ENCODE data around the gene GPR137B. TPM values are rescaled to one million over a fixed set of nuclear protein-coding genes. Genes with fewer than 3 reads are reported as not detected.
"Not testable (repeated sequence)": the region's sequence is repeated elsewhere in the genome, so short reads cannot be mapped to it uniquely, and the experiment has no call there.

The GPR137B gene
- total RNA-seq, 1 experiment from 2014 or later, result 26.8 TPM

- Histone ChIP-seq H4K20me1 (ENCODE audit: insufficient read depth, low read depth, low read length) (peaks cover 57% of the 10 kb centered on the region), H2AFZ (ENCODE audit: low read length) (no peak overlapping the region), H3K4me1 (ENCODE audit: low read length) (peaks cover 57% of the 10 kb centered on the region), H3K4me2 (ENCODE audit: low read depth, low read length, poor library complexity, severe bottlenecking) (peak overlapping the region; percentile 62), H3K36me3 (ENCODE audit: insufficient read depth, low read length) (no peaks in the 10 kb centered on the region; the same call in 1 of the 2 replicates), H3K27ac (ENCODE audit: low read length) (peak overlapping the region; percentile 60), H3K9me2 (replicated peaks; ENCODE audit: insufficient read depth, low read length) (no peaks in the 10 kb centered on the region), H3K9ac (ENCODE audit: low read length) (peak overlapping the region; percentile 18; the same call in 1 of the 2 replicates), H3K79me2 (ENCODE audit: low read length) (no peaks in the 10 kb centered on the region), H3K9me3 (ENCODE audit: low read length) (peaks cover 6% of the 10 kb centered on the region; the same call in 1 of the 2 replicates), H3K27me3 (ENCODE audit: low read length) (peaks cover 5% of the 10 kb centered on the region; the same call in 1 of the 2 replicates), H3K4me3 (ENCODE audit: low read length) (peak overlapping the region; percentile 36; the same call in 1 of the 2 replicates)
- peak; percentile 97 for DNase-seq
These were observed 14.3 kb downstream of the GPR137B start for GRCh38 chr1:236156512-236157208.

- DNase-seq, result not testable (repeated sequence)
These were observed 15.7 kb downstream of the GPR137B start for GRCh38 chr1:236158072-236158471.

GRCh38 chr1:236158719-236159118, 16.4 kb downstream of the GPR137B start:
- no peak overlapping the region for H3K9ac ChIP-seq (ENCODE audit: low read length)
- DNase-seq, result peak; percentile 56
- peaks cover 48% of the 10 kb centered on the region for H4K20me1 ChIP-seq (ENCODE audit: insufficient read depth, low read depth, low read length)
- H3K4me2 ChIP-seq (ENCODE audit: low read depth, low read length, poor library complexity, severe bottlenecking), result peak overlapping the region; percentile 53
- peaks cover 5% of the 10 kb centered on the region; the same call in 1 of the 2 replicates for H3K27me3 ChIP-seq (ENCODE audit: low read length)
- no peak overlapping the region; the same call in 1 of the 2 replicates for H3K4me3 ChIP-seq (ENCODE audit: low read length)
- peaks cover 7% of the 10 kb centered on the region; the same call in 1 of the 2 replicates for H3K9me3 ChIP-seq (ENCODE audit: low read length)
- H3K79me2 ChIP-seq (ENCODE audit: low read length), result no peaks in the 10 kb centered on the region
- no peak overlapping the region for H3K27ac ChIP-seq (ENCODE audit: low read length)
- no peaks in the 10 kb centered on the region for H3K9me2 ChIP-seq (replicated peaks; ENCODE audit: insufficient read depth, low read length)
- peaks cover 65% of the 10 kb centered on the region for H3K4me1 ChIP-seq (ENCODE audit: low read length)
- no peaks in the 10 kb centered on the region; the same call in 1 of the 2 replicates for H3K36me3 ChIP-seq (ENCODE audit: insufficient read depth, low read length)
- H2AFZ ChIP-seq (ENCODE audit: low read length), result no peak overlapping the region

More at GRCh38 chr1:236158072-236158471, 15.7 kb downstream of the GPR137B start:
- not testable (repeated sequence) for H3K79me2 ChIP-seq (ENCODE audit: low read length); H3K9me3 ChIP-seq (ENCODE audit: low read length); H3K9ac ChIP-seq (ENCODE audit: low read length); H2AFZ ChIP-seq (ENCODE audit: low read length); H3K4me3 ChIP-seq (ENCODE audit: low read length); H3K36me3 ChIP-seq (ENCODE audit: insufficient read depth, low read length); H3K27ac ChIP-seq (ENCODE audit: low read length); H3K27me3 ChIP-seq (ENCODE audit: low read length); H3K9me2 ChIP-seq (replicated peaks; ENCODE audit: insufficient read depth, low read length)
- H3K4me2 ChIP-seq (ENCODE audit: low read depth, low read length, poor library complexity, severe bottlenecking), result peak overlapping the region; percentile 62
- peaks cover 59% of the 10 kb centered on the region for H3K4me1 ChIP-seq (ENCODE audit: low read length)
- H4K20me1 ChIP-seq (ENCODE audit: insufficient read depth, low read depth, low read length), result peaks cover 54% of the 10 kb centered on the region

- H3K4me2 ChIP-seq (ENCODE audit: low read depth, low read length, poor library complexity, severe bottlenecking), result peak overlapping the region; percentile 4
- no peak overlapping the region for H3K27ac ChIP-seq (ENCODE audit: low read length)
- H3K9ac ChIP-seq (ENCODE audit: low read length), result no peak overlapping the region
- no peaks in the 10 kb centered on the region for H3K9me2 ChIP-seq (replicated peaks; ENCODE audit: insufficient read depth, low read length)
- H3K4me3 ChIP-seq (ENCODE audit: low read length), result no peak overlapping the region
- no peaks in the 10 kb centered on the region for H3K79me2 ChIP-seq (ENCODE audit: low read length)
- H4K20me1 ChIP-seq (ENCODE audit: insufficient read depth, low read depth, low read length), result peaks cover 36% of the 10 kb centered on the region
- H3K27me3 ChIP-seq (ENCODE audit: low read length), result peaks cover 5% of the 10 kb centered on the region; the same call in 1 of the 2 replicates
- peaks cover 70% of the 10 kb centered on the region for H3K4me1 ChIP-seq (ENCODE audit: low read length)
- H3K36me3 ChIP-seq (ENCODE audit: insufficient read depth, low read length), result no peaks in the 10 kb centered on the region; the same call in 1 of the 2 replicates
- DNase-seq, result no peak
- no peak overlapping the region for H2AFZ ChIP-seq (ENCODE audit: low read length)
- peaks cover 7% of the 10 kb centered on the region; the same call in 1 of the 2 replicates for H3K9me3 ChIP-seq (ENCODE audit: low read length)
These were observed 17.6 kb downstream of the GPR137B start for GRCh38 chr1:236159704-236160539.

GRCh38 chr1:236160540-236161127, 18.3 kb downstream of the GPR137B start:
- Histone ChIP-seq H4K20me1 (ENCODE audit: insufficient read depth, low read depth, low read length) (peaks cover 35% of the 10 kb centered on the region), H3K9ac (ENCODE audit: low read length) (no peak overlapping the region), H3K4me3 (ENCODE audit: low read length) (no peak overlapping the region), H3K4me2 (ENCODE audit: low read depth, low read length, poor library complexity, severe bottlenecking) (no peak overlapping the region), H3K27ac (ENCODE audit: low read length) (no peak overlapping the region), H3K4me1 (ENCODE audit: low read length) (peaks cover 63% of the 10 kb centered on the region), H3K79me2 (ENCODE audit: low read length) (no peaks in the 10 kb centered on the region), H3K9me3 (ENCODE audit: low read length) (peaks cover 7% of the 10 kb centered on the region; the same call in 1 of the 2 replicates), H2AFZ (ENCODE audit: low read length) (no peak overlapping the region), H3K36me3 (ENCODE audit: insufficient read depth, low read length) (no peaks in the 10 kb centered on the region; the same call in 1 of the 2 replicates), H3K27me3 (ENCODE audit: low read length) (peaks cover 5% of the 10 kb centered on the region; the same call in 1 of the 2 replicates), H3K9me2 (replicated peaks; ENCODE audit: insufficient read depth, low read length) (no peaks in the 10 kb centered on the region)
- no peak for DNase-seq

GRCh38 chr1:236161230-236161629, 18.9 kb downstream of the GPR137B start:
- H3K4me2 ChIP-seq (ENCODE audit: low read depth, low read length, poor library complexity, severe bottlenecking), result no peak overlapping the region
- H4K20me1 ChIP-seq (ENCODE audit: insufficient read depth, low read depth, low read length), result peaks cover 32% of the 10 kb centered on the region
- H3K4me1 ChIP-seq (ENCODE audit: low read length), result peaks cover 57% of the 10 kb centered on the region
- no peaks in the 10 kb centered on the region for H3K9me2 ChIP-seq (replicated peaks; ENCODE audit: insufficient read depth, low read length)
- H3K27ac ChIP-seq (ENCODE audit: low read length), result no peak overlapping the region
- H3K79me2 ChIP-seq (ENCODE audit: low read length), result no peaks in the 10 kb centered on the region
- H3K4me3 ChIP-seq (ENCODE audit: low read length), result no peak overlapping the region
- peaks cover 7% of the 10 kb centered on the region; the same call in 1 of the 2 replicates for H3K9me3 ChIP-seq (ENCODE audit: low read length)
- no peak for DNase-seq
- peaks cover 5% of the 10 kb centered on the region; the same call in 1 of the 2 replicates for H3K27me3 ChIP-seq (ENCODE audit: low read length)
- H3K9ac ChIP-seq (ENCODE audit: low read length), result no peak overlapping the region
- H2AFZ ChIP-seq (ENCODE audit: low read length), result no peak overlapping the region
- H3K36me3 ChIP-seq (ENCODE audit: insufficient read depth, low read length), result no peaks in the 10 kb centered on the region; the same call in 1 of the 2 replicates

GRCh38 chr1:236161755-236162154, 19.4 kb downstream of the GPR137B start:
- Histone ChIP-seq H3K4me1 (ENCODE audit: low read length) (peaks cover 51% of the 10 kb centered on the region), H4K20me1 (ENCODE audit: insufficient read depth, low read depth, low read length) (peaks cover 33% of the 10 kb centered on the region)
- not testable (repeated sequence) for H3K4me2 ChIP-seq (ENCODE audit: low read depth, low read length, poor library complexity, severe bottlenecking); H3K9me3 ChIP-seq (ENCODE audit: low read length); H3K27me3 ChIP-seq (ENCODE audit: low read length); H2AFZ ChIP-seq (ENCODE audit: low read length); DNase-seq; H3K9me2 ChIP-seq (replicated peaks; ENCODE audit: insufficient read depth, low read length); H3K27ac ChIP-seq (ENCODE audit: low read length); H3K36me3 ChIP-seq (ENCODE audit: insufficient read depth, low read length); H3K4me3 ChIP-seq (ENCODE audit: low read length); H3K79me2 ChIP-seq (ENCODE audit: low read length); H3K9ac ChIP-seq (ENCODE audit: low read length)

Data from Karpas-422 (cell line).